T-helper 1 cell treated with Interleukin-12 subunit alpha and Interleukin-12 subunit beta and Interleukin-4 antibody, amounts not matched to agents 30 μg/mL and 1 μg/mL, for 36 hours (primary cell): Measurements from ENCODE around the gene FAM24A.
A peak's percentile ranks its signal among the peaks of the same experiment; 100 is the strongest.
"Not testable (repeated sequence)": the region's sequence is repeated elsewhere in the genome, so short reads cannot be mapped to it uniquely, and the experiment has no call there.

ENCODE experiments used
- H3K27ac Mint-ChIP-seq: one replicate; pipeline ENCODE4 v1.8.0; 2021; ENCODE audit warnings: mild to moderate bottlenecking, mixed read lengths
- H3K27me3 Mint-ChIP-seq: one replicate; pipeline ENCODE4 v1.8.0; 2021; ENCODE audit warnings: low read depth, mixed read lengths
- H3K36me3 Mint-ChIP-seq: one replicate; pipeline ENCODE4 v1.8.0; 2021; ENCODE audit warnings: low read depth, mixed read lengths
- H3K4me1 Mint-ChIP-seq: one replicate; pipeline ENCODE4 v1.8.0; 2021; ENCODE audit warnings: low read depth, mixed read lengths
- H3K4me3 Mint-ChIP-seq: one replicate; pipeline ENCODE4 v1.8.0; 2021; ENCODE audit warnings: mild to moderate bottlenecking, moderate library complexity, mixed read lengths
- H3K9me3 Mint-ChIP-seq: one replicate; pipeline ENCODE4 v1.8.0; 2021; ENCODE audit warnings: mixed read lengths

The FAM24A gene

GRCh38 chr10:122910310-122910709, at the start of gene FAM24A:
Gene FAM24A, plus strand, starts transcription at chr10:122910610. Its CDS starts 1,025 bp downstream, at chr10:122911635.
- H3K4me3 Mint-ChIP-seq: no peak within 1 kb of the TSS
- peaks cover 3% of the 10 kb centered on the region for H3K9me3 Mint-ChIP-seq
- peaks cover 4% of the 10 kb centered on the region for H3K27me3 Mint-ChIP-seq
- no peak within 1 kb of the TSS for H3K27ac Mint-ChIP-seq
- H3K4me1 Mint-ChIP-seq: no peaks in the 10 kb centered on the region
- no peaks in the 10 kb centered on the region for H3K36me3 Mint-ChIP-seq

DNA sequence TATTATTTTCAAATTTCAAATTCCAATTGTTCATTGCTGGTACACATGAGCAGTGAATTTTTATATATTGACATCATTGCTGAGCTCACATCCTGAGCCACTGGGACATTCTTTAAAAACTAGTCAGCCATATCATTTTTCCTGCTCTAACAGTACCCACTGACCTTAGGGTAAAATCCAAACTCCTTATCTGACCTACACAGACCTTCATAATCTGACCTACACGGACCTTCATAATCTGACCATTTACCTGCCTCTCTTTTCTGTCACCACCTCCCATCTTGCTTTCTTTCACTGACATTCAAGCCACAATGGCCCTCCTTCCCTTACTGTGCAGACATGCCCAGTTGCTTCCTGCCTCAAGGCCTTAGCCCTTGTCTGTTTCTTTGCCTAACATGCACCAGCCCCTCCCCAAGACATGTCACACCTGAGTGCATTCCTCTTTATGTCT, 48.7 kb upstream of the FAM24A start:
- no peak overlapping the region for H3K27ac Mint-ChIP-seq
- no peaks in the 10 kb centered on the region for H3K9me3 Mint-ChIP-seq
- peaks cover 12% of the 10 kb centered on the region for H3K4me1 Mint-ChIP-seq
- H3K36me3 Mint-ChIP-seq: peaks cover 11% of the 10 kb centered on the region
- no peaks in the 10 kb centered on the region for H3K27me3 Mint-ChIP-seq
- no peak overlapping the region for H3K4me3 Mint-ChIP-seq

DNA sequence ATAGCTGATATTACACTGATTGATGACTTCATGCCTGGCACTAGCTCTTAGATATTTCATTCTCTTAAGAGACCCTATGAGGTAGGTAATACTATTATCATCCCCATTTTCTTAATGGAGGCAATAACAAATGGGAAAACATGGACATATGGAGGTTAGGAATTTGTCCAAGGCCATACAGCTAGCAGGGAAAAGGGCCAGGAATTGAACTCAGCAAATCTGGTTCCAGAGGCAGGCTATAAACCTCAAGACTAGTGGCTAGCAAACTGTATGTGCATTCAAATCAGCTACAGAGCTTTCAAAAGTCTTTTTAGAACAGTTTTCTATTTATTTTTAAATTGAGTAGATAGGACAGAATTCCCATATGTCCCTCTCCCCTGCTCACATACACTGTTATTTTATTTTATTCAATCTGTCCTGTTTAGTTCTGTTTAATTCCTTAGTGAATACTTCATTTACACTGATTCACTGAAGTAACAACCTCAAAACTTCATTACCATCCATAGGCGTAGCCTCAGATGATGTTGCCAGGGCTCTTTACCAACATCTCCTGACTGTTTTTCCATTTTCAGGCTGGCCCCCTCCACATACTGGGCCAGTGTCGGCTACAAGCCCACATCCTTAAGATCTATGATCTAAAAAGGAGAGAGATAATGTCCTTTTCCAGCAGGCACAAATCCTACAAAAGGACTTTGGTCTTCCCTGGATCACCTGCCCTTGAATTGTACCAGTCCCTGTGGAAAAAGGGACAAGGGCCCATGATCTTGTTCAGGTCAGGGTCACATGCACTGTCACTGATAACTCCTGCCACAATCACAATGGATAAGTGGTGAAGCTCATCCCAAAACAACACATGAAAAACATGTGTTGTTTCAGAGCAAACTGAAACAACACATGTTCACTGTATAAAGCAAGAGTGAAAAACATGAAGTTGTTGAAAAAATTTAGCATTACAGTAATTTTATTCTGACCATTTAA, 46.9 kb upstream of the FAM24A start:
- H3K27ac Mint-ChIP-seq: no peak overlapping the region
- H3K9me3 Mint-ChIP-seq: peaks cover 4% of the 10 kb centered on the region
- H3K4me1 Mint-ChIP-seq: peaks cover 12% of the 10 kb centered on the region

GRCh38 chr10:122864194-122864592, 46.2 kb upstream of the FAM24A start:
- no peak overlapping the region for H3K27ac Mint-ChIP-seq
- no peak overlapping the region for H3K4me3 Mint-ChIP-seq
- no peaks in the 10 kb centered on the region for H3K27me3 Mint-ChIP-seq
- H3K4me1 Mint-ChIP-seq: peaks cover 12% of the 10 kb centered on the region
- peaks cover 14% of the 10 kb centered on the region for H3K36me3 Mint-ChIP-seq
- peaks cover 4% of the 10 kb centered on the region for H3K9me3 Mint-ChIP-seq

More for the DNA sequence above, 46.9 kb upstream of the FAM24A start:
- Mint-ChIP-seq H3K36me3 (peaks cover 16% of the 10 kb centered on the region), H3K4me3 (no peak overlapping the region), H3K27me3 (no peaks in the 10 kb centered on the region)

- H3K9me3 Mint-ChIP-seq: peaks cover 11% of the 10 kb centered on the region
- H3K4me3 Mint-ChIP-seq: no peak overlapping the region
- H3K4me1 Mint-ChIP-seq: peaks cover 16% of the 10 kb centered on the region
- H3K27ac Mint-ChIP-seq: no peak overlapping the region
- H3K36me3 Mint-ChIP-seq: peaks cover 16% of the 10 kb centered on the region
- no peaks in the 10 kb centered on the region for H3K27me3 Mint-ChIP-seq
Measured at GRCh38 chr10:122864901-122865300, 45.5 kb upstream of the FAM24A start.

DNA sequence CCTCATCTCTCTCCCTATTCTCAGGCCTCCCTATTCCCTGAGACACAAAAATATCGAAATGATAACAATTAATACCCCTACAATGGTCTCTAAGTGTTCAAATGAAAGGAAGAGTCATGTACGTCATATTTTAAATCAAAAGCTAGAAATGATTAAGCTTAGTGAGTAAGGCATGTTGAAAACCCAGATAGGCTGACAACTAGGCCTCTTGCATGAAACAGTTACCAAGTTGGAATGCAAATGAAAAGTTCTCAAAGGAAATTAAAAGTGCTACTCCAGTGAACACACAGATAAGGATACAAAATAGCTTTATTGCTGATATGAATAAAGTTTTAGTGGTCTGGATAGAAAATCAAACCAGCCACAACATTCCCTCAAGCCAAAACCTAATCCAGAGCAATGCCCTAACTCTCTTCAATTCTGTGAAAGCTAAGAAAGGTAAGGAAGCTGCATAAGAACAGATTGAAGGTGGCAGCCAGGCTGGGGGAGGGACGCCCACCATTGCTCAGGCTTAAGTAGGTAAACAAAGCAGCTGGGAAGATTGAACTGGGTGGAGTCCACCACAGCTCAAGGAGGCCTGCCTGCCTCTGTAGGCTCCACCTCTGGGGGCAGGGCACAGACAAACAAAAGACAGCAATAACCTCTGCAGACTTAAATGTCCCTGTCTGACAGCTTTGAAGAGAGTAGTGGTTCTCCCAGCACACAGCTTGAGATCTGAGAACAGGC, 43.5 kb upstream of the FAM24A start:
- peaks cover 13% of the 10 kb centered on the region for H3K4me1 Mint-ChIP-seq
- H3K27ac Mint-ChIP-seq, H3K27me3 Mint-ChIP-seq, H3K4me3 Mint-ChIP-seq: not testable (repeated sequence)
- peaks cover 14% of the 10 kb centered on the region for H3K9me3 Mint-ChIP-seq
- H3K36me3 Mint-ChIP-seq: peaks cover 25% of the 10 kb centered on the region

DNA sequence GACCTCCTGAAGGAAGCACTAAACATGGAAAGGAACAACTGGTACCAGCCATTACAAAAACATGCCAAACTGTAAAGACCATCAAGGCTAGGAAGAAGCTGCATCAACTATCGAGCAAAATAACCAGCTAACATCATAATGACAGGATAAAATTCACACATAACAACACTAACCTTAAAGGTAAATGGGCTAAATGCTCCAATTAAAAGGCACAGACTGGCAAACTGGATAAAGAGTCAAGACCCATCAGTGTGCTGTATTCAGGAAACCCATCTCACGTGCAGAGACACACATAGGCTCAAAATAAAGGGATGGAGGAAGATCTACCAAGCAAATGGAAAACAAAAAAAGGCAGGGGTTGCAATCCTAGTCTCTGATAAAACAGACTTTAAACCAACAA, 41.6 kb upstream of the FAM24A start:
- not testable (repeated sequence) for H3K4me3 Mint-ChIP-seq, H3K27me3 Mint-ChIP-seq, H3K4me1 Mint-ChIP-seq, H3K27ac Mint-ChIP-seq
- peaks cover 33% of the 10 kb centered on the region for H3K36me3 Mint-ChIP-seq
- H3K9me3 Mint-ChIP-seq: peaks cover 22% of the 10 kb centered on the region

GRCh38 chr10:122871947-122872346, 38.5 kb upstream of the FAM24A start:
- H3K4me1 Mint-ChIP-seq: peaks cover 24% of the 10 kb centered on the region
- H3K4me3 Mint-ChIP-seq, H3K27ac Mint-ChIP-seq, H3K27me3 Mint-ChIP-seq: not testable (repeated sequence)
- peaks cover 27% of the 10 kb centered on the region for H3K9me3 Mint-ChIP-seq
- peaks cover 54% of the 10 kb centered on the region for H3K36me3 Mint-ChIP-seq

DNA sequence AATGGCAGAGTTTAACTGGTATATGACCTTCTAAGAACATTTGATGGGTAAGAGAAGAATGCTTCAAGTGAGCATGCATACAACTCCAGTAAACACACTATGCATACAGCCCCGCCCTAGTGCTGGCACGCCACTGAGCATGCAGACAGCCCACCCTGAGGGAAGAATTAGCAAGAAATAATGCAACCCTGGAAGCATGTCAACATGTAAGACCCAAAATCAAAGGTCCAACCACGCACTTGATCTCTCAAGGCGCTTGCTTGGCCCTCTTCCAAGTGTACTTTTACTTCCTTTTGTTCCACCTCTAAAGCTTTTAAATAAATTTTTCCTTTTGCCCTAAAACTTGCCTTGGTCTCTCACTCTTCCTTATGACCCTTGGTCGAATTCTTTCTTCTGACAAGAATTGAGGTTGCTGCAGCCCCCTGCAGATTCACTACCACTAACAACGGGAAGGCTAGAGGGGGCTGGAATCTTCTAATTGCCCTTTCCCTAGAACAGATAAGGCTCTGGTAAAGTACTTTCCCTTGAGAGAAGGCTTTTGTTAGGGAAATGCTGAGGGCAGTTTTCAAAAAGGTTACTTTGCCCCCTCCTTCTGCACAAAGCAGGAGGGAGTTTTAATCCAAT, 34.5 kb upstream of the FAM24A start:
- no peak overlapping the region for H3K4me3 Mint-ChIP-seq
- no peak overlapping the region for H3K27ac Mint-ChIP-seq
- peaks cover 45% of the 10 kb centered on the region for H3K36me3 Mint-ChIP-seq
- H3K27me3 Mint-ChIP-seq: no peaks in the 10 kb centered on the region
- peaks cover 47% of the 10 kb centered on the region for H3K4me1 Mint-ChIP-seq
- peaks cover 14% of the 10 kb centered on the region for H3K9me3 Mint-ChIP-seq

- Mint-ChIP-seq H3K9me3 (peaks cover 14% of the 10 kb centered on the region), H3K4me3 (no peak overlapping the region), H3K27ac (no peak overlapping the region), H3K27me3 (no peaks in the 10 kb centered on the region), H3K36me3 (peaks cover 45% of the 10 kb centered on the region), H3K4me1 (peaks cover 47% of the 10 kb centered on the region)
Measured at GRCh38 chr10:122876467-122876855, 33.9 kb upstream of the FAM24A start.

DNA sequence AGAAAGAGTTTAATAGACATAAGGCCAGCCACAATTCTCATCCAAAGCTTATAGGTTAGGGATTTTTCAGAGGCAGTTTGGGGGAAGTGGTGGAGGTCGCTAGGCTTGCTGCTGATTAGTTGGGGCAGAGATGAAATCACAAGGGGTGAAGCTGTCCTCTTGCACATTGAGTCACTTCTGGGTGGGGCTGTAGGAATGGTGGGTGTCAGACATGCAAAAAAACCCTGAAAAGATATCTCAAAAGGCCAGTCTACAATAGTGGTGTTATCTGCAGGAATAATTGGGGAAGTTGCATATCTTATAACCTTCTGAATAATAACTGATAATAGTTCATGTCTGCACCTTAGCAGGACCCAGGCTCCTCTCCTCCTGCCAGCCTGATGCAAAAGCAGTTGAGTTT, 33.1 kb upstream of the FAM24A start:
- no peaks in the 10 kb centered on the region for H3K27me3 Mint-ChIP-seq
- no peak overlapping the region for H3K27ac Mint-ChIP-seq
- peaks cover 11% of the 10 kb centered on the region for H3K9me3 Mint-ChIP-seq
- H3K4me1 Mint-ChIP-seq: peaks cover 47% of the 10 kb centered on the region
- H3K4me3 Mint-ChIP-seq: peak overlapping the region; percentile 94
- peaks cover 40% of the 10 kb centered on the region for H3K36me3 Mint-ChIP-seq

DNA sequence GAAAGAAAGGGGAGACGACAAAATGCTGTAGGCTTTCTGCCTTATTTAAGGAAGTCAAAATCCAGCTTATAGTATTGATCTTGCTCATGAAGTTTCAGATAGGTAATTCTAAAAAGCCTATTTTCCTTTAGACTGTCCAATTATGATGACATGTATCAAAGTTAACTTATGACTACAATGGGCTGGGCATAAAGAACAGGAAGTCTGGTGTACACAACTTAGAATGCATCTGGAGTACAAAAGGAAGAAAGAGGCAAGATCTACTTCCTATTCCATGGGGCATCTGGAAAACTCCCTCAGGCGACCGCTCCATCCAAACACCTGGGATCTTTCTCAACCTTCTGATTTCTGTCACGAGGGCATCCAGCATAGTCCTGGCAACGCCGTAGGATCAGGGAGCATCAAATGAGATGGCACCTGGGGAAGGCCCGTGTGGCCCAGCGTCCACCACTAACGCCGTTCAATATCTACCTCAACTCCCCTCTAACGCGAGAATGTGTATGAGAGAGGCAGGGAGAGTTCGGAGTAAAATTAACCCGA, 31.5 kb upstream of the FAM24A start:
- H3K36me3 Mint-ChIP-seq: peaks cover 33% of the 10 kb centered on the region
- H3K9me3 Mint-ChIP-seq: peaks cover 5% of the 10 kb centered on the region
- peak overlapping the region; percentile 94 for H3K4me3 Mint-ChIP-seq
- peaks cover 47% of the 10 kb centered on the region for H3K4me1 Mint-ChIP-seq
- H3K27ac Mint-ChIP-seq: peak overlapping the region; percentile 90
- H3K27me3 Mint-ChIP-seq: no peaks in the 10 kb centered on the region

- Mint-ChIP-seq H3K36me3 (peaks cover 26% of the 10 kb centered on the region), H3K27me3 (no peaks in the 10 kb centered on the region), H3K4me1 (peaks cover 42% of the 10 kb centered on the region), H3K4me3 (peak within 1 kb of the TSS; percentile 94), H3K27ac (peak within 1 kb of the TSS; percentile 90), H3K9me3 (peaks cover 5% of the 10 kb centered on the region)
Measured at GRCh38 chr10:122879339-122880273, 30.8 kb upstream of the FAM24A start, which contains the start of gene FAM24B. Gene FAM24B, minus strand, starts transcription at chr10:122879581. Its CDS starts 29,066 bp downstream, at chr10:122850515.
